HepG2 (cell line): ENCODE measurements around the gene CENPO. TPM values are rescaled to one million over a fixed set of nuclear protein-coding genes. Genes with fewer than 3 reads are reported as not detected.

Experiments
- ATAC-seq: fragments of 200-7000 bp; cut with Tn5 transposase; 3 replicates; pipeline ENCODE4 v1.9.1; 2020; ENCODE audit warnings: mild to moderate bottlenecking, moderate library complexity
- BruUV-seq: library from RNA; stranded (reverse); fragments of 400-500 nt; replicated peaks from 2 replicates; lab custom pipeline; 2021; lab: Mats Ljungman, UMichigan
- CTCF ChIA-PET: fragments of 300-600 bp; formaldehyde crosslinking; extraction: SDS; loops from one replicate; lab custom pipeline; 2021; ENCODE audit warnings: low total read pairs, inconsistent platforms, low intra/inter-chr PET ratio; lab: Yijun Ruan, JAX
- POLR2A ChIA-PET: fragments of 350-600 bp; sonication (Branson Sonifier 250); formaldehyde crosslinking; loops from one replicate; lab custom pipeline; 2020; ENCODE audit warnings: antibody characterized with exemption, inconsistent platforms; lab: Yijun Ruan, JAX
- DNase-seq: peaks from one replicate; pipeline ENCODE4 v3.0.0-alpha.2; 2015; ENCODE audit warnings: low spot score
- FAIRE-seq: peaks from 3 replicates; lab custom pipeline; 2011; peaks lifted over from hg19 to GRCh38; lab: Jason Lieb, UNC
- H2AFZ ChIP-seq: one replicate; pipeline ENCODE4 v1.6.1; 2011; ENCODE audit warnings: low read length, inconsistent platforms
- H3K27ac ChIP-seq: fragments of 300-600 bp; 3 replicates; pipeline ENCODE4 v1.8.0; 2011; ENCODE audit warnings: mixed run types, mild to moderate bottlenecking, mixed read lengths, low read length, inconsistent platforms; ENCODE audit not compliant: insufficient read depth; ENCODE audit errors: extremely low read length
- H3K27me3 ChIP-seq, 2 experiments: fragments of 200-600 bp in 1 of 2; 2 replicates in 1 of 2; 3 replicates in 1 of 2; pipeline versions ENCODE4 v1.6.0 to v1.8.0; 2011; ENCODE audit warnings: low read length in 2 of 2, mild to moderate bottlenecking in 2 of 2, moderate library complexity in 2 of 2, inconsistent platforms in 1 of 2; ENCODE audit not compliant: insufficient read depth in 2 of 2, control insufficient read depth in 1 of 2
- H3K36me3 ChIP-seq, 2 experiments: fragments of 200-600 bp in 1 of 2; replicated peaks in 1 of 2; 2 replicates in 1 of 2; 3 replicates in 1 of 2; pipeline versions ENCODE4 v1.5.1 to v1.8.0; 2011; ENCODE audit warnings: low read length in 2 of 2, inconsistent platforms in 1 of 2; ENCODE audit not compliant: insufficient read depth in 2 of 2, control insufficient read depth in 1 of 2
- H3K4me1 ChIP-seq: 2 replicates; pipeline ENCODE4 v1.5.1; 2012; ENCODE audit warnings: low read length, inconsistent platforms; ENCODE audit not compliant: insufficient read depth
- H3K4me2 ChIP-seq: 2 replicates; pipeline ENCODE4 v1.6.0; 2011; ENCODE audit warnings: low read depth, low read length, inconsistent platforms
- H3K4me3 ChIP-seq, 3 experiments: fragments of 200-600 bp in 1 of 3; sonication (generic), shearing (Covaris generic) in 1 of 3; replicated peaks in 1 of 3; 2 replicates each; pipeline ENCODE4 v1.5.1; 2011 to 2016; ENCODE audit warnings: low read length in 3 of 3, inconsistent platforms in 2 of 3, low read depth in 2 of 3, mild to moderate bottlenecking in 2 of 3, control low read depth in 1 of 3, mixed read lengths in 1 of 3; ENCODE audit not compliant: insufficient read depth in 1 of 3
- H3K79me2 ChIP-seq: one replicate; pipeline ENCODE4 v1.6.1; 2011; ENCODE audit warnings: low read length, inconsistent platforms; ENCODE audit not compliant: insufficient read depth
- H3K9ac ChIP-seq: 2 replicates; pipeline ENCODE4 v1.6.0; 2011; ENCODE audit warnings: mild to moderate bottlenecking, low read depth, low read length, inconsistent platforms; ENCODE audit not compliant: insufficient read depth
- H3K9me3 ChIP-seq: 2 replicates; pipeline ENCODE4 v1.5.1; 2012; ENCODE audit warnings: mild to moderate bottlenecking, low read length
- H4K20me1 ChIP-seq: 2 replicates; pipeline ENCODE4 v1.6.0; 2011; ENCODE audit warnings: inconsistent platforms, mild to moderate bottlenecking, low read length, moderate library complexity; ENCODE audit not compliant: insufficient read depth
- ELF1 ChIP-seq: sonication (generic); formaldehyde crosslinking; IDR thresholded peaks from 2 replicates; pipeline ENCODE4 v1.4.0; 2020; ENCODE audit warnings: missing genetic modification reagents
- PCBP2 ChIP-seq: fragments of 200-400 bp; formaldehyde crosslinking; optimal IDR thresholded peaks from 2 replicates; pipeline ENCODE3; 2018; ENCODE audit warnings: low read length, low read depth; ENCODE audit not compliant: poor library complexity, severe bottlenecking
- PHF5A ChIP-seq: IDR thresholded peaks from one replicate; pipeline ENCODE4 v1.6.1; 2018; ENCODE audit warnings: low read depth, missing genetic modification reagents; ENCODE audit not compliant: unreplicated experiment
- ZNF275 ChIP-seq: sonication (generic); formaldehyde crosslinking; IDR thresholded peaks from 2 replicates; pipeline ENCODE4 v1.8.0; 2022; ENCODE audit warnings: missing genetic modification reagents, mild to moderate bottlenecking, inconsistent platforms, borderline replicate concordance
- ZNF317 ChIP-seq: sonication (generic); formaldehyde crosslinking; IDR thresholded peaks from 2 replicates; pipeline ENCODE4 v1.5.0; 2020; ENCODE audit warnings: mild to moderate bottlenecking, missing genetic modification reagents
- ZNF432 ChIP-seq: sonication (generic); formaldehyde crosslinking; IDR thresholded peaks from 2 replicates; pipeline ENCODE4 v1.5.0; 2020; ENCODE audit warnings: missing genetic modification reagents, mild to moderate bottlenecking, borderline replicate concordance
- ZNF556 ChIP-seq: sonication (generic); formaldehyde crosslinking; IDR thresholded peaks from 2 replicates; pipeline ENCODE4 v1.4.0; 2020; ENCODE audit warnings: mild to moderate bottlenecking, missing genetic modification reagents, borderline replicate concordance
- ZNF605 ChIP-seq: sonication (generic); formaldehyde crosslinking; IDR thresholded peaks from 2 replicates; pipeline ENCODE4 v1.8.0; 2022; ENCODE audit warnings: mild to moderate bottlenecking, missing genetic modification reagents
- ZNF615 ChIP-seq: sonication (generic); formaldehyde crosslinking; IDR thresholded peaks from 2 replicates; pipeline ENCODE4 v1.5.0; 2020; ENCODE audit warnings: mild to moderate bottlenecking, missing genetic modification reagents, borderline replicate concordance
- ZNF619 ChIP-seq: sonication (generic); formaldehyde crosslinking; IDR thresholded peaks from 2 replicates; pipeline ENCODE4 v1.4.0; 2020; ENCODE audit warnings: mild to moderate bottlenecking, missing genetic modification reagents
- ZNF83 ChIP-seq: sonication (generic); formaldehyde crosslinking; IDR thresholded peaks from 2 replicates; pipeline ENCODE4 v1.4.0; 2020; ENCODE audit warnings: missing genetic modification reagents, mild to moderate bottlenecking, borderline replicate concordance
- ZNF879 ChIP-seq: sonication (generic); formaldehyde crosslinking; IDR thresholded peaks from 2 replicates; pipeline ENCODE4 v1.8.1; 2023; ENCODE audit warnings: missing genetic modification reagents
- WGBS: methylation state at CpG from one replicate; pipeline ENCODE4 v1.1.6; 2017; ENCODE audit warnings: low lambda C conversion rate; 5-methylcytosine and 5-hydroxymethylcytosine counted together
- in situ Hi-C: cut with HindIII; loops from 2 replicates; pipeline ENCODE4 v1.10.0; 2017; ENCODE audit warnings: low pct_unique_long_range_greater_than_20kb; ENCODE audit not compliant: extremely low pct_ligation_motif_present
- intact Hi-C: fragments of 100-400 bp; cut with micrococcal nuclease; formaldehyde crosslinking; loops from one replicate; pipeline ENCODE4 v1.10.0; 2022; ENCODE audit not compliant: unreplicated experiment
- polyA plus RNA-seq, 8 experiments: library from polyadenylated mRNA; depleted of rRNA in 3 of 8; stranded (reverse) in 7 of 8; unstranded in 1 of 8; fragments of >200 nt; fragmentation: Illumina TruSeq in 4 of 8; extraction: Trizol in 4 of 8; gene quantifications; 2 replicates each; pipeline versions ENCODE4 v1.2.1 to v1.2.3, GENCODE V29; 2011 to 2016; ENCODE audit warnings: low read depth in 4 of 8, missing spikeins in 1 of 8, mixed read lengths in 1 of 8; ENCODE audit not compliant: insufficient read depth in 1 of 8
- total RNA-seq, 5 experiments: library from RNA; depleted of rRNA; stranded (reverse); fragments of >200 nt; fragmentation: Illumina TruSeq; extraction: Trizol; gene quantifications; 2 replicates each; pipeline ENCODE4 v1.2.3, GENCODE V29; 2016; ENCODE audit warnings: low read depth in 1 of 5

CENPO gene
- total and polyA plus RNA-seq, 2 of the 13 experiments (the other 11 are each of a cell fraction or from before 2014, with no cell fraction given) = 19.7 to 35.5 TPM

- no peaks in the 10 kb centered on the region for H4K20me1 ChIP-seq
- no peak overlapping the region for H3K9ac ChIP-seq
- no peak overlapping the region for H2AFZ ChIP-seq
- DNase-seq = no peak
- H3K4me2 ChIP-seq = no peak overlapping the region
- no peak for TF ChIP-seq ZNF275 (CRISPR knock-in tag)
- no peak for TF ChIP-seq ZNF605 (CRISPR knock-in tag)
- no peak for TF ChIP-seq ZNF317 (CRISPR knock-in tag)
- no peak for TF ChIP-seq ELF1 (CRISPR knock-in tag)
- no peak for TF ChIP-seq PCBP2
- no peak for TF ChIP-seq ZNF615 (CRISPR knock-in tag)
- no peak for TF ChIP-seq ZNF432 (CRISPR knock-in tag)
- no peak for TF ChIP-seq PHF5A (CRISPR knock-in tag)
- no peak for TF ChIP-seq ZNF879 (CRISPR knock-in tag)
- TF ChIP-seq ZNF83 (CRISPR knock-in tag) = no peak
- TF ChIP-seq ZNF619 (CRISPR knock-in tag) = no peak
- no peak for TF ChIP-seq ZNF556 (CRISPR knock-in tag)
- intact Hi-C loops (no loop called here), in situ Hi-C loops (no loop called here)
- ChIA-PET POLR2A (no interaction called here), CTCF (no interaction called here)
- WGBS = 24% methylated on average over 12 of the region's 23 CpGs
- no peaks in the 10 kb centered on the region for H3K36me3 ChIP-seq
- no peak for FAIRE-seq
- H3K4me1 ChIP-seq = no peaks in the 10 kb centered on the region
- peaks cover 5 to 43% of the 10 kb centered on the region in 2 experiments; a peak in 4 of 5 replicates for H3K27me3 ChIP-seq
- BruUV-seq = no TSS peak
- H3K9me3 ChIP-seq = peaks cover 8% of the 10 kb centered on the region; the same call in 1 of the 2 replicates
- peak; percentile 16; the same call in 2 of the 3 replicates for ATAC-seq
- no peak overlapping the region for H3K4me3 ChIP-seq
- H3K79me2 ChIP-seq = no peaks in the 10 kb centered on the region
- H3K27ac ChIP-seq = no peak overlapping the region
Measured at GRCh38 chr2:24852431-24853020, 59.3 kb downstream of the CENPO start.
